GM08714 (cell line): ENCODE results near the gene FAM120AOS.

Experiments used
- H3K4me3 ChIP-seq: fragments of 200-500 bp; sonication (Bioruptor generic); 2 replicates; pipeline ENCODE4 v1.5.1; 2014; ENCODE audit warnings: mild to moderate bottlenecking, low read length, inconsistent platforms
- ZNF274 ChIP-seq: IDR thresholded peaks from 2 replicates; pipeline ENCODE4 v1.6.1; 2012; ENCODE audit warnings: mild to moderate bottlenecking, low read depth, low read length

Gene FAM120AOS

DNA sequence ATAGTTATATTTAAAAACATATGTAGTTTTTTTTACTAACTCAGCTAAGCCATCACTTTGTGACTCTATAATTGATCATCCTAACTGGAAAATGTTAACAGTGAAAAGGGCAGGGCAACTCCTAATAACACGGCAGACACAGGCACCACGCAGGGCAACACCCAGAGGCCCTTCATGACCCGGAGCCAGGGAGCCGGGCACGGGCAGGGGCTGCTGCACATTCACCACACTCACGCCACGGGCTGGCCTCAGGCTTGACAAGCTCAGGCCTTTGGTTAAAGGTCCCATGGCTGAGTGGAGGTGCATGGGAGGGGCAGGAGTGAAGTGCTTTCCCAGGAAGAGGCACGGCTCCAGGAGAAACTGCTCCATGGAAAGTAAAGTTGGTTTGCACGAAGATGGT is 54.9 kb downstream of the FAM120AOS start:
- no peak overlapping the region for H3K4me3 ChIP-seq
- TF ChIP-seq ZNF274: no peak

DNA sequence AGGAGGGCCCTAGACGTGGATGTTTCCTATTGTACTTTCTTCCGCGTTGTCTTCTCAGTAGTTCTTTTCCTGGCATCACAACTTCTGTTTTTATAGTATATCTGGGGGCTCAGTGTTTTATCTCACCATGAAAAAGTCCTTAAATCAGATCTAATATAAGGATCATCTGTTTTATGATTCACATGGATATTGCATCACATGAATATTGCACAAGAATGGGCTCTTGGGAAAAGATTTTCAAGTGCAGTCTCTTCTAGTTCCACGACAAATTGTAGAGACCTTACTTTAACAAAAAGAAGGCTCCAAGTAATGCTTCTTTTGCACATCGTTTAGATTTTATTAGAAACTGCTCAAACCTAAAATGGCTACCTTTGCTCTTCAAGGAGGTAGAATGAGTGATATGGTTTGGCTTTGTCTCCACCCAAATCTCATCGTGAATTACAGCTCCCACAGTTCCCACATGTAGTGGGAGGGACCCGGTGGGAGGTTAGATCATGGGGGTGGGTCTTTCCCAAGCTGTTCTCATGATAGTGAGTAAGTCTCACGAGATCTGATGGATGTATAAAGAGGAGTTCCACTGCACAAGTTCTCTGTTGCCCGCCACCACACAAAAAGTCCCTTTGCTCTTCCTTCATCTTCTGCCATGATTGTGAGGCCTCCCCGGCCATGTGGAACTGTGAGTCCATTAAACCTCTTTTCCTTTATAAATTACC is 55.6 kb downstream of the FAM120AOS start:
- H3K4me3 ChIP-seq: no peak overlapping the region
- no peak for TF ChIP-seq ZNF274
